Measurements from ENCODE around the gene ANO7. TPM values are rescaled to one million over a fixed set of nuclear protein-coding genes. Genes with fewer than 3 reads are reported as not detected.

The ANO7 gene
- total RNA-seq, 2 experiments from 2014 or later, result 0.14 to 0.25 TPM

GRCh38 chr2:241149925-241150659 lies 38.4 kb upstream of the ANO7 start, which contains the start of gene PPP1R7:
PPP1R7 (plus strand) TSS chr2:241150467; CDS start chr2:241150496, 29 bp downstream.
- ATAC-seq (ENCODE audit: poor library complexity) (peak; percentile 80), DNase-seq (peak; percentile 88 to 98 (median 94))
- H3K27ac Mint-ChIP-seq, result peak within 1 kb of the TSS; percentile 89
- H3K27me3 Mint-ChIP-seq, result no peaks in the 10 kb centered on the region
- Histone ChIP-seq H3K4me1 (ENCODE audit: insufficient read depth, low read length) (peaks cover 36% of the 10 kb centered on the region), H3K36me3 (ENCODE audit: insufficient read depth, low read length) (peaks cover 13% of the 10 kb centered on the region), H3K27ac (ENCODE audit: low read depth in 1 of 2, low read length in 2 of 2) (peak within 1 kb of the TSS; percentile 53 to 65), H3K27me3 (ENCODE audit: control insufficient read depth in 1 of 2, insufficient read depth in 2 of 2, low read length in 2 of 2) (no peaks in the 10 kb centered on the region), H3K9me3 (ENCODE audit: control insufficient read depth in 1 of 2, insufficient read depth in 1 of 2, low read length in 2 of 2) (no peaks in the 10 kb centered on the region), H3K4me3 (ENCODE audit: low read length) (peak within 1 kb of the TSS; percentile 93)
- peak; percentile 61 for TF ChIP-seq CTCF (IDR thresholded peaks at IDR 0.05)
- peaks cover 38% of the 10 kb centered on the region for H3K36me3 Mint-ChIP-seq (ENCODE audit: low read depth)
- H3K4me1 Mint-ChIP-seq (ENCODE audit: low read depth), result peaks cover 43% of the 10 kb centered on the region
- H3K4me3 Mint-ChIP-seq, result peak within 1 kb of the TSS; percentile 97
- intact Hi-C loops (cut with DNase I, micrococcal nuclease), result loop anchor here (1.0 to 10.0 kb wide), 14 partner anchors 47 to 585 kb away; partner anchors contain the start of genes MTERF4 (in 2 of the 2), CAPN10 (in 1 of the 2), D2HGDH (in 1 of the 2) and FARP2 (in 1 of the 2)
- ChIA-PET POLR2A (interaction anchor here (0.6 to 4.9 kb wide), 26 partner anchors 14 to 564 kb away, joined by 3 to 73 read pairs (median 4); partner anchors contain the start of genes ATG4B, CAPN10, HDLBP and ING5), CTCF (interaction anchor here (0.9 to 6.9 kb wide), 9 partner anchors 30 to 236 kb away, joined by 3 to 66 read pairs (median 5); no protein-coding TSS in a partner anchor)
- no peaks in the 10 kb centered on the region for H3K9me3 Mint-ChIP-seq

- Mint-ChIP-seq H3K36me3 (ENCODE audit: low read depth) (peaks cover 39% of the 10 kb centered on the region), H3K4me1 (ENCODE audit: low read depth) (peaks cover 43% of the 10 kb centered on the region), H3K27me3 (no peaks in the 10 kb centered on the region), H3K9me3 (no peaks in the 10 kb centered on the region), H3K4me3 (peak overlapping the region; percentile 97), H3K27ac (peak overlapping the region; percentile 89)
- intact Hi-C loops (cut with DNase I, micrococcal nuclease), result loop anchor here (1.0 to 10.0 kb wide), 12 partner anchors 49 to 584 kb away; partner anchors contain the start of genes D2HGDH (in 1 of the 2), FARP2 (in 1 of the 2), MTERF4 (in 1 of the 2) and STK25 (in 1 of the 2)
- Histone ChIP-seq H3K4me3 (ENCODE audit: low read length) (peak overlapping the region; percentile 93), H3K36me3 (ENCODE audit: insufficient read depth, low read length) (peaks cover 15% of the 10 kb centered on the region), H3K9me3 (ENCODE audit: control insufficient read depth in 1 of 2, insufficient read depth in 1 of 2, low read length in 2 of 2) (no peaks in the 10 kb centered on the region), H3K27ac (ENCODE audit: low read depth in 1 of 2, low read length in 2 of 2) (peak overlapping the region in 1 of 2 donors; percentile 41), H3K27me3 (ENCODE audit: control insufficient read depth in 1 of 2, insufficient read depth in 2 of 2, low read length in 2 of 2) (no peaks in the 10 kb centered on the region), H3K4me1 (ENCODE audit: insufficient read depth, low read length) (peaks cover 36% of the 10 kb centered on the region)
- peak in 1 of 14 experiments; percentile 8 for DNase-seq
- ChIA-PET CTCF (interaction anchor here (0.9 to 6.9 kb wide), 9 partner anchors 30 to 236 kb away, joined by 3 to 66 read pairs (median 5); no protein-coding TSS in a partner anchor), POLR2A (interaction anchor here (0.6 to 4.9 kb wide), 15 partner anchors 24 to 565 kb away, joined by 3 to 73 read pairs (median 5); partner anchors contain the start of genes ATG4B, CAPN10, HDLBP and MTERF4)
- TF ChIP-seq CTCF (IDR thresholded peaks at IDR 0.05), result no peak
- no peak for ATAC-seq (ENCODE audit: poor library complexity)
These were observed 37.6 kb upstream of the ANO7 start for GRCh38 chr2:241150660-241151530.

Data from CD4-positive, alpha-beta T cell (primary cell).